Panc1 (cell line): ENCODE measurements around the gene GNAS-AS1. TPM values are rescaled to one million over a fixed set of nuclear protein-coding genes. Genes with fewer than 3 reads are reported as not detected.
"Not testable (repeated sequence)": the region's sequence is repeated elsewhere in the genome, so short reads cannot be mapped to it uniquely, and the experiment has no call there.

Experiments
- ATAC-seq: fragments of 200-7000 bp; cut with Tn5 transposase; 2 replicates; pipeline ENCODE4 v1.9.1; 2020; ENCODE audit warnings: mild to moderate bottlenecking, moderate library complexity
- BruUV-seq: library from RNA; stranded (reverse); fragments of 400-500 nt; replicated peaks from 2 replicates; lab custom pipeline; 2021; lab: Mats Ljungman, UMichigan
- CTCF ChIA-PET: fragments of 300-600 bp; sonication (Branson Sonifier 250); formaldehyde crosslinking; loops from one replicate; lab custom pipeline; 2022; ENCODE audit warnings: antibody characterized with exemption; lab: Charles Lee
- POLR2A ChIA-PET: fragments of 300-600 bp; sonication (Branson Sonifier 250); formaldehyde crosslinking; loops from one replicate; lab custom pipeline; 2022; ENCODE audit warnings: antibody characterized with exemption; lab: Charles Lee
- DNase-seq: peaks from one replicate; pipeline ENCODE4 v3.0.0-alpha.2; 2010; ENCODE audit warnings: low read depth, low spot score
- H3K27ac ChIP-seq: 2 replicates; pipeline ENCODE4 v1.5.1; 2011; ENCODE audit warnings: mild to moderate bottlenecking, low read length, inconsistent platforms
- H3K27me3 ChIP-seq: fragments of 200-500 bp; sonication (Bioruptor generic); 2 replicates; pipeline ENCODE4 v1.6.0; 2014; ENCODE audit warnings: low read length, inconsistent platforms; ENCODE audit not compliant: control insufficient read depth, insufficient read depth
- H3K36me3 ChIP-seq: fragments of 200-500 bp; sonication (Bioruptor generic); 2 replicates; pipeline ENCODE4 v1.5.1; 2014; ENCODE audit warnings: inconsistent platforms, mild to moderate bottlenecking, low read length, moderate library complexity; ENCODE audit not compliant: control insufficient read depth, insufficient read depth
- H3K4me1 ChIP-seq: 2 replicates; pipeline ENCODE4 v1.5.1; 2011; ENCODE audit warnings: inconsistent platforms, mild to moderate bottlenecking, low read length, moderate library complexity; ENCODE audit not compliant: control insufficient read depth, insufficient read depth
- H3K4me3 ChIP-seq, 2 experiments: 2 replicates each; pipeline ENCODE4 v1.5.1; 2011 to 2012; ENCODE audit warnings: low read depth in 2 of 2, low read length in 2 of 2, mild to moderate bottlenecking in 2 of 2, inconsistent platforms in 1 of 2, moderate library complexity in 1 of 2
- H3K9me3 ChIP-seq: fragments of 200-500 bp; sonication (Bioruptor generic); 2 replicates; pipeline ENCODE4 v1.5.1; 2014; ENCODE audit warnings: low read depth, mild to moderate bottlenecking, inconsistent platforms, low read length, moderate library complexity; ENCODE audit not compliant: control insufficient read depth, insufficient read depth
- CTCF ChIP-seq: fragments of 450-650 bp; IDR thresholded peaks from 2 replicates; pipeline ENCODE4 v1.5.1; 2017; ENCODE audit warnings: mild to moderate bottlenecking
- POLR2AphosphoS5 ChIP-seq: IDR thresholded peaks from 2 replicates; pipeline ENCODE4 v1.6.1; 2012; ENCODE audit warnings: mild to moderate bottlenecking, low read depth, low read length, moderate library complexity
- SIN3A ChIP-seq: IDR thresholded peaks from 2 replicates; pipeline ENCODE4 v1.6.1; 2012; ENCODE audit warnings: low read depth, mild to moderate bottlenecking, low read length, moderate library complexity, borderline replicate concordance; ENCODE audit not compliant: insufficient read depth
- TCF7L2 ChIP-seq: IDR thresholded peaks from 2 replicates; pipeline ENCODE4 v1.6.1; 2011; ENCODE audit warnings: mild to moderate bottlenecking, low read depth, low read length, inconsistent platforms
- in situ Hi-C: cut with HindIII; loops from 2 replicates; pipeline ENCODE4 v1.10.0; 2016; ENCODE audit warnings: low sequenced_read_pairs, low pct_unique_long_range_greater_than_20kb
- intact Hi-C: fragments of 100-400 bp; cut with micrococcal nuclease; formaldehyde crosslinking; loops from one replicate; pipeline ENCODE4 v1.10.0; 2022; ENCODE audit not compliant: unreplicated experiment
- total RNA-seq: library from RNA; stranded (reverse); gene quantifications from one replicate; pipeline ENCODE4 v1.2.1, GENCODE V29; 2021; ENCODE audit not compliant: unreplicated experiment
- TF ChIP-seq, protein P1 (sequence below), 2 experiments: IDR thresholded peaks; 2 replicates each; pipeline ENCODE4 v1.6.1; 2011 to 2012; ENCODE audit warnings: low read depth in 2 of 2, control low read depth in 1 of 2, low read length in 1 of 2, mild to moderate bottlenecking in 1 of 2, moderate library complexity in 1 of 2; ENCODE audit not compliant: insufficient read depth in 1 of 2

The GNAS-AS1 gene
- total RNA-seq, 1 experiment from 2014 or later: not detected

- Histone ChIP-seq H3K36me3 (no peaks in the 10 kb centered on the region), H3K9me3 (no peaks in the 10 kb centered on the region), H3K4me3 (no peak overlapping the region), H3K4me1 (no peaks in the 10 kb centered on the region), H3K27ac (no peak overlapping the region), H3K27me3 (no peaks in the 10 kb centered on the region)
- ChIA-PET CTCF (no interaction called here), POLR2A (no interaction called here)
- DNase-seq: no peak
- in situ Hi-C loops: no loop called here
- TF ChIP-seq SIN3A (no peak), CTCF (no peak), TCF7L2 (no peak), POLR2AphosphoS5 (no peak)
- TF ChIP-seq, protein P1, sequence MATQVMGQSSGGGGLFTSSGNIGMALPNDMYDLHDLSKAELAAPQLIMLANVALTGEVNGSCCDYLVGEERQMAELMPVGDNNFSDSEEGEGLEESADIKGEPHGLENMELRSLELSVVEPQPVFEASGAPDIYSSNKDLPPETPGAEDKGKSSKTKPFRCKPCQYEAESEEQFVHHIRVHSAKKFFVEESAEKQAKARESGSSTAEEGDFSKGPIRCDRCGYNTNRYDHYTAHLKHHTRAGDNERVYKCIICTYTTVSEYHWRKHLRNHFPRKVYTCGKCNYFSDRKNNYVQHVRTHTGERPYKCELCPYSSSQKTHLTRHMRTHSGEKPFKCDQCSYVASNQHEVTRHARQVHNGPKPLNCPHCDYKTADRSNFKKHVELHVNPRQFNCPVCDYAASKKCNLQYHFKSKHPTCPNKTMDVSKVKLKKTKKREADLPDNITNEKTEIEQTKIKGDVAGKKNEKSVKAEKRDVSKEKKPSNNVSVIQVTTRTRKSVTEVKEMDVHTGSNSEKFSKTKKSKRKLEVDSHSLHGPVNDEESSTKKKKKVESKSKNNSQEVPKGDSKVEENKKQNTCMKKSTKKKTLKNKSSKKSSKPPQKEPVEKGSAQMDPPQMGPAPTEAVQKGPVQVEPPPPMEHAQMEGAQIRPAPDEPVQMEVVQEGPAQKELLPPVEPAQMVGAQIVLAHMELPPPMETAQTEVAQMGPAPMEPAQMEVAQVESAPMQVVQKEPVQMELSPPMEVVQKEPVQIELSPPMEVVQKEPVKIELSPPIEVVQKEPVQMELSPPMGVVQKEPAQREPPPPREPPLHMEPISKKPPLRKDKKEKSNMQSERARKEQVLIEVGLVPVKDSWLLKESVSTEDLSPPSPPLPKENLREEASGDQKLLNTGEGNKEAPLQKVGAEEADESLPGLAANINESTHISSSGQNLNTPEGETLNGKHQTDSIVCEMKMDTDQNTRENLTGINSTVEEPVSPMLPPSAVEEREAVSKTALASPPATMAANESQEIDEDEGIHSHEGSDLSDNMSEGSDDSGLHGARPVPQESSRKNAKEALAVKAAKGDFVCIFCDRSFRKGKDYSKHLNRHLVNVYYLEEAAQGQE (IDR thresholded peaks at IDR 0.05; ENCODE audit: insufficient read depth in 1 of 2, low read depth in 2 of 2, low read length in 1 of 2): no peak
- intact Hi-C loops: no loop called here
- ATAC-seq: no peak
- no TSS peak for BruUV-seq
Observed at GRCh38 chr20:58822748-58823730, 27.7 kb downstream of the GNAS-AS1 start.

DNA sequence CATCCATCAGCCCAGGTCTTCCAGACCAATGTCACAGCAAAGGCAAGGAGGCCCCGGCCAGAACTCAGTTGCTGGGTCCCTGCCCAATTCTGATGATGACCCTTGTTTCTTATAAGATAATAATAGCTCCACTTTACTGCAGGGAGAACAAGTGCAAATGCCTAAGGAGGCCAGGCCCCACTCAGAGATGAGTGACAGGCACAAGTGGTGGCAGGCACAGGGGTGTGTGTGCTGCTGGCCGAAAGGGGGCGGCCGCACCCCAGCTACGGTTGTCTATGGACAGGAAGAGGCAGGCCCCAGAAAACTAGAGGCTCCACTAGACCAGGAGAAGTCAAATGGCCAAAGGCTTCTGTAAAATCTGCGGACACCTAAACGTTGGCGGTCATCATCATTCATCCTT is 28.6 kb downstream of the GNAS-AS1 start:
- intact Hi-C loops (no loop called here), in situ Hi-C loops (no loop called here)
- DNase-seq (no peak), ATAC-seq (no peak)
- TF ChIP-seq POLR2AphosphoS5 (no peak), SIN3A (no peak)
- Histone ChIP-seq H3K36me3 (no peaks in the 10 kb centered on the region), H3K27ac (no peak overlapping the region), H3K4me3 (no peak overlapping the region), H3K4me1 (no peaks in the 10 kb centered on the region), H3K27me3 (no peaks in the 10 kb centered on the region), H3K9me3 (no peaks in the 10 kb centered on the region)
- no TSS peak for BruUV-seq
- POLR2A ChIA-PET: no interaction called here
- CTCF ChIA-PET: no interaction called here

DNA sequence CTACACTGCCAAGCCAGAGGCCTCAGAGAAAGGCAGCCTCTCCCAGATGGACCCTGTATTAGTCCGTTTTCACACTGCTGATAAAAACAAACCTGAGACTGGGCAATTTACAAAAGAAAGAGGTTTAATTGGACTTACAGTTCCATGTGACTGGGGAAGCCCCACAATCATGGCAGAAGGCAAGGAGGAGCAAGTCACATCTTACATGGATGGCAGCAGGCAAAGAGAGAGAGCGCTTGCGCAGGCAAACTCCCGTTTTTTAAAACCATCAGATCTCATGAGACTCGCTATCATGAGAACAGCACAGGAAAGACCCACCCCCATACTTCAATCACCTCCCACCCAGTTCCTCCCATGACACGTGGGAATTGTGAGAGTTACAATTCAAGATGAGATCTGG is 30.2 kb downstream of the GNAS-AS1 start:
- in situ Hi-C loops, H3K4me1 ChIP-seq, BruUV-seq, DNase-seq, H3K36me3 ChIP-seq, H3K27ac ChIP-seq, H3K9me3 ChIP-seq, H3K27me3 ChIP-seq, ATAC-seq, H3K4me3 ChIP-seq, POLR2A ChIA-PET, intact Hi-C loops: not testable (repeated sequence)
- CTCF ChIA-PET: interaction anchor here (0.6 kb wide), 1 partner anchor 35 kb away, joined by 4 read pairs; no protein-coding TSS in a partner anchor
